ENCODE results near the gene APOBEC3G.

DNA sequence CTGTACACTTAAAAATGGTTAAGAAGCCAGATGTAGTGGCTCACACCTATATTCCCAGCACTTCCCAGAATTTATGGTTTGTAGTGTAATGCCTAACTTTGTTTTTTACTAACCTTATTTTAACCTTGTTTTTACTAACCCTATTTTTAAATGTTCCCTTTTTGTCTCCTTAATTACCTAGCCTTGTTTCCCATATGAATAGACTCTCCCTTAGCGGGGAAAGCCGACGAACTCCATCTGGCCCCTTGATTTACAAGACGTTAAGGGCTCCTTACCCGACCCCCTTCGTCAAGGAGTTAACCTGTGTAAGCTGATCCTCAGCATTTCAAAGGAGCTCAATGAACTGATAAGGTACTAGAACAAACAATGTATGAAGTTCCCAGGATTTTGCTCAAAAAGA is 37.0 kb downstream of the APOBEC3G start:
- TF ChIP-seq CTCF (conservative IDR thresholded peaks at IDR 0.05; ENCODE audit: low read depth, low read length) (no peak), POLR2A (IDR thresholded peaks at IDR 0.05; ENCODE audit: low read depth, low read length) (no peak), RCOR1 (IDR thresholded peaks at IDR 0.05; ENCODE audit: insufficient replicate concordance, low read length) (no peak), RFX5 (IDR thresholded peaks at IDR 0.05; ENCODE audit: low read depth, low read length) (no peak), CHD1 (IDR thresholded peaks at IDR 0.05; ENCODE audit: low read depth, low read length) (no peak), RAD21 (IDR thresholded peaks at IDR 0.05; ENCODE audit: low read length) (no peak), SMC3 (IDR thresholded peaks at IDR 0.05; ENCODE audit: low read depth, low read length) (no peak), NFE2L2 (IDR thresholded peaks at IDR 0.05; ENCODE audit: low read depth, low read length) (no peak)
- TF ChIP-seq, protein P1, sequence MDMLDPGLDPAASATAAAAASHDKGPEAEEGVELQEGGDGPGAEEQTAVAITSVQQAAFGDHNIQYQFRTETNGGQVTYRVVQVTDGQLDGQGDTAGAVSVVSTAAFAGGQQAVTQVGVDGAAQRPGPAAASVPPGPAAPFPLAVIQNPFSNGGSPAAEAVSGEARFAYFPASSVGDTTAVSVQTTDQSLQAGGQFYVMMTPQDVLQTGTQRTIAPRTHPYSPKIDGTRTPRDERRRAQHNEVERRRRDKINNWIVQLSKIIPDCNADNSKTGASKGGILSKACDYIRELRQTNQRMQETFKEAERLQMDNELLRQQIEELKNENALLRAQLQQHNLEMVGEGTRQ (IDR thresholded peaks at IDR 0.05; ENCODE audit: low read depth, low read length): no peak
